Measurements from ENCODE around the gene ATP2A3. TPM values are rescaled to one million over a fixed set of nuclear protein-coding genes. Genes with fewer than 3 reads are reported as not detected.

Gene ATP2A3
- total RNA-seq, 2 donors from 2014 or later = 43.8 to 49.5 TPM

- no peak overlapping the region for H3K27ac ChIP-seq
- H3K4me1 ChIP-seq = peaks cover 23% of the 10 kb centered on the region
- 73 to 77% methylated on average over 2 to 4 of the region's 4 CpGs for WGBS, 2 donors
- TF ChIP-seq POLR2A (IDR thresholded peaks at IDR 0.05) = no peak
- no peak for TF ChIP-seq CTCF (IDR thresholded peaks at IDR 0.05)
- no peaks in the 10 kb centered on the region for H3K27me3 ChIP-seq
- DNase-seq (no peak), ATAC-seq (no peak)
- H3K36me3 ChIP-seq (replicated peaks in 1 of 2; ENCODE audit: insufficient read depth in 1 of 2, low read depth in 2 of 2) = no peaks in the 10 kb centered on the region
- no peak overlapping the region for H3K4me3 ChIP-seq
- intact Hi-C loops (cut with DNase I) = no loop called here
- no peaks in the 10 kb centered on the region for H3K9me3 ChIP-seq
Measured at GRCh38 chr17:3885970-3886369, 78.3 kb downstream of the ATP2A3 start.

GRCh38 chr17:3885271-3885670, 79.0 kb downstream of the ATP2A3 start:
- intact Hi-C loops (cut with DNase I) = no loop called here
- no peak for ATAC-seq
- Histone ChIP-seq H3K27ac (no peak overlapping the region), H3K9me3 (no peaks in the 10 kb centered on the region), H3K4me3 (no peak overlapping the region), H3K4me1 (peaks cover 16% of the 10 kb centered on the region), H3K27me3 (no peaks in the 10 kb centered on the region), H3K36me3 (replicated peaks in 1 of 2; ENCODE audit: insufficient read depth in 1 of 2, low read depth in 2 of 2) (no peaks in the 10 kb centered on the region)
- TF ChIP-seq CTCF (IDR thresholded peaks at IDR 0.05) (no peak), POLR2A (IDR thresholded peaks at IDR 0.05) (no peak)
- WGBS, 2 donors = 80 to 96% methylated on average over 7 to 14 of the region's 14 CpGs
- DNase-seq = no peak

- Histone ChIP-seq H3K27me3 (no peaks in the 10 kb centered on the region), H3K27ac (no peak overlapping the region), H3K36me3 (replicated peaks in 1 of 2; ENCODE audit: insufficient read depth in 1 of 2, low read depth in 2 of 2) (no peaks in the 10 kb centered on the region), H3K9me3 (no peaks in the 10 kb centered on the region), H3K4me3 (no peak overlapping the region), H3K4me1 (peaks cover 8% of the 10 kb centered on the region)
- intact Hi-C loops (cut with DNase I) = no loop called here
- TF ChIP-seq CTCF (IDR thresholded peaks at IDR 0.05) (no peak), POLR2A (IDR thresholded peaks at IDR 0.05) (no peak)
- 90 to 96% methylated on average over 7 to 10 of the region's 12 CpGs for WGBS, 2 donors
- ATAC-seq (no peak), DNase-seq (no peak)
Measured at GRCh38 chr17:3884188-3884587, 80.0 kb downstream of the ATP2A3 start.

GRCh38 chr17:3882276-3882675, 82.0 kb downstream of the ATP2A3 start:
- Histone ChIP-seq H3K9me3 (no peaks in the 10 kb centered on the region), H3K27me3 (no peaks in the 10 kb centered on the region), H3K36me3 (replicated peaks in 1 of 2; ENCODE audit: insufficient read depth in 1 of 2, low read depth in 2 of 2) (no peaks in the 10 kb centered on the region), H3K4me3 (no peak overlapping the region), H3K4me1 (no peaks in the 10 kb centered on the region), H3K27ac (no peak overlapping the region)
- intact Hi-C loops (cut with DNase I) = no loop called here
- no peak for DNase-seq
- TF ChIP-seq CTCF (IDR thresholded peaks at IDR 0.05) (no peak), POLR2A (IDR thresholded peaks at IDR 0.05) (no peak)
- ATAC-seq = no peak
- WGBS, 2 donors = 71 to 82% methylated on average over 2 to 4 of the region's 4 CpGs

GRCh38 chr17:3880983-3881382, 83.3 kb downstream of the ATP2A3 start:
- no peak overlapping the region for H3K4me3 ChIP-seq
- no peaks in the 10 kb centered on the region for H3K9me3 ChIP-seq
- TF ChIP-seq CTCF (IDR thresholded peaks at IDR 0.05) (no peak), POLR2A (IDR thresholded peaks at IDR 0.05) (no peak)
- WGBS, 2 donors = 85 to 88% methylated on average over 7 of the region's 7 CpGs
- intact Hi-C loops (cut with DNase I) = no loop called here
- no peaks in the 10 kb centered on the region for H3K27me3 ChIP-seq
- ATAC-seq = no peak
- no peaks in the 10 kb centered on the region for H3K4me1 ChIP-seq
- DNase-seq = no peak
- no peaks in the 10 kb centered on the region for H3K36me3 ChIP-seq (replicated peaks in 1 of 2; ENCODE audit: insufficient read depth in 1 of 2, low read depth in 2 of 2)
- no peak overlapping the region for H3K27ac ChIP-seq

Measured in body of pancreas (tissue), 4 donors.